ENCODE data around the gene GRIK3.

GRIK3 gene

GRCh38 chr1:36984026-36984425, 50.3 kb downstream of the GRIK3 start:
- Histone ChIP-seq H3K9me3 (ENCODE audit: insufficient read depth, low read depth, low read length) (peaks cover 4% of the 10 kb centered on the region), H3K36me3 (ENCODE audit: control insufficient read depth in 1 of 2, insufficient read depth in 2 of 2, low read length in 2 of 2) (no peaks in the 10 kb centered on the region), H3K4me1 (ENCODE audit: control insufficient read depth in 1 of 2, insufficient read depth in 2 of 2, low read length in 2 of 2) (peaks cover 0 to 8% of the 10 kb centered on the region in 2 experiments), H3K27ac (ENCODE audit: low read depth, low read length) (no peak overlapping the region), H3K9ac (ENCODE audit: low read length) (peak overlapping the region; percentile 24), H2AK5ac (ENCODE audit: low read length) (no peak overlapping the region), H2BK5ac (ENCODE audit: low read depth, low read length, poor library complexity) (no peak overlapping the region), H2BK120ac (ENCODE audit: insufficient read depth, low read length, poor library complexity) (no peak overlapping the region), H4K8ac (ENCODE audit: low read depth, low read length) (no peak overlapping the region), H3K27me3 (ENCODE audit: insufficient read depth, low read length) (no peaks in the 10 kb centered on the region), H3K23ac (ENCODE audit: low read length) (no peak overlapping the region), H3K18ac (ENCODE audit: low read length) (no peak overlapping the region), H3K79me1 (ENCODE audit: low read length) (no peaks in the 10 kb centered on the region), H4K91ac (ENCODE audit: low read depth, low read length) (no peak overlapping the region), H4K12ac (ENCODE audit: low read depth, low read length) (no peak overlapping the region), H3K79me2 (ENCODE audit: control insufficient read depth, insufficient read depth, low read length, poor library complexity) (no peaks in the 10 kb centered on the region), H2AFZ (ENCODE audit: insufficient read depth, low read length, poor library complexity) (no peak overlapping the region), H3K4me2 (ENCODE audit: low read length) (no peak overlapping the region), H3K4ac (ENCODE audit: low read depth, low read length) (no peak overlapping the region), H3K4me3 (ENCODE audit: low read depth, low read length) (peak overlapping the region; percentile 50), H3K14ac (ENCODE audit: low read length) (no peak overlapping the region), H2BK12ac (ENCODE audit: low read length) (no peak overlapping the region)
- no peak for DNase-seq
- WGBS (ENCODE audit: extremely low coverage, insufficient coverage, insufficient read length), result no CpG with 5 or more reads among the region's 6 CpGs

GRCh38 chr1:36982709-36983108, 51.6 kb downstream of the GRIK3 start:
- Histone ChIP-seq H3K36me3 (ENCODE audit: control insufficient read depth in 1 of 2, insufficient read depth in 2 of 2, low read length in 2 of 2) (no peaks in the 10 kb centered on the region), H3K9ac (ENCODE audit: low read length) (no peak overlapping the region), H4K91ac (ENCODE audit: low read depth, low read length) (no peak overlapping the region), H2BK12ac (ENCODE audit: low read length) (no peak overlapping the region), H2BK5ac (ENCODE audit: low read depth, low read length, poor library complexity) (no peak overlapping the region), H3K27me3 (ENCODE audit: insufficient read depth, low read length) (no peaks in the 10 kb centered on the region), H2AK5ac (ENCODE audit: low read length) (no peak overlapping the region), H3K9me3 (ENCODE audit: insufficient read depth, low read depth, low read length) (peaks cover 4% of the 10 kb centered on the region), H2AFZ (ENCODE audit: insufficient read depth, low read length, poor library complexity) (no peak overlapping the region), H3K4ac (ENCODE audit: low read depth, low read length) (no peak overlapping the region), H2BK120ac (ENCODE audit: insufficient read depth, low read length, poor library complexity) (no peak overlapping the region), H3K79me1 (ENCODE audit: low read length) (no peaks in the 10 kb centered on the region), H3K4me3 (ENCODE audit: low read depth, low read length) (no peak overlapping the region), H3K79me2 (ENCODE audit: control insufficient read depth, insufficient read depth, low read length, poor library complexity) (no peaks in the 10 kb centered on the region), H3K23ac (ENCODE audit: low read length) (no peak overlapping the region), H4K12ac (ENCODE audit: low read depth, low read length) (no peak overlapping the region), H3K18ac (ENCODE audit: low read length) (no peak overlapping the region), H4K8ac (ENCODE audit: low read depth, low read length) (no peak overlapping the region), H3K4me2 (ENCODE audit: low read length) (no peak overlapping the region), H3K27ac (ENCODE audit: low read depth, low read length) (no peak overlapping the region), H3K14ac (ENCODE audit: low read length) (no peak overlapping the region), H3K4me1 (ENCODE audit: control insufficient read depth in 1 of 2, insufficient read depth in 2 of 2, low read length in 2 of 2) (peaks cover 0 to 8% of the 10 kb centered on the region in 2 experiments)
- no CpG with 5 or more reads among the region's 13 CpGs for WGBS (ENCODE audit: extremely low coverage, insufficient coverage, insufficient read length)
- DNase-seq, result no peak

- Histone ChIP-seq H3K79me2 (ENCODE audit: control insufficient read depth, insufficient read depth, low read length, poor library complexity) (no peaks in the 10 kb centered on the region), H2AFZ (ENCODE audit: insufficient read depth, low read length, poor library complexity) (no peak overlapping the region), H4K91ac (ENCODE audit: low read depth, low read length) (no peak overlapping the region), H3K23ac (ENCODE audit: low read length) (no peak overlapping the region), H3K18ac (ENCODE audit: low read length) (no peak overlapping the region), H3K9me3 (ENCODE audit: insufficient read depth, low read depth, low read length) (peaks cover 4% of the 10 kb centered on the region), H3K4me2 (ENCODE audit: low read length) (no peak overlapping the region), H4K8ac (ENCODE audit: low read depth, low read length) (no peak overlapping the region), H3K9ac (ENCODE audit: low read length) (no peak overlapping the region), H2BK12ac (ENCODE audit: low read length) (no peak overlapping the region), H2AK5ac (ENCODE audit: low read length) (no peak overlapping the region), H3K79me1 (ENCODE audit: low read length) (no peaks in the 10 kb centered on the region), H3K36me3 (ENCODE audit: control insufficient read depth in 1 of 2, insufficient read depth in 2 of 2, low read length in 2 of 2) (no peaks in the 10 kb centered on the region), H3K27me3 (ENCODE audit: insufficient read depth, low read length) (no peaks in the 10 kb centered on the region), H3K4ac (ENCODE audit: low read depth, low read length) (no peak overlapping the region), H4K12ac (ENCODE audit: low read depth, low read length) (no peak overlapping the region), H3K4me3 (ENCODE audit: low read depth, low read length) (no peak overlapping the region), H2BK120ac (ENCODE audit: insufficient read depth, low read length, poor library complexity) (no peak overlapping the region), H2BK5ac (ENCODE audit: low read depth, low read length, poor library complexity) (no peak overlapping the region), H3K27ac (ENCODE audit: low read depth, low read length) (no peak overlapping the region), H3K4me1 (ENCODE audit: control insufficient read depth in 1 of 2, insufficient read depth in 2 of 2, low read length in 2 of 2) (peaks cover 0 to 8% of the 10 kb centered on the region in 2 experiments), H3K14ac (ENCODE audit: low read length) (no peak overlapping the region)
- no CpG with 5 or more reads among the region's 18 CpGs for WGBS (ENCODE audit: extremely low coverage, insufficient coverage, insufficient read length)
- no peak for DNase-seq
Measured at GRCh38 chr1:36981771-36982622, 52.3 kb downstream of the GRIK3 start.

- H3K9ac ChIP-seq (ENCODE audit: low read length), result no peak overlapping the region
- no peak overlapping the region for H2AK5ac ChIP-seq (ENCODE audit: low read length)
- no peak overlapping the region for H2BK12ac ChIP-seq (ENCODE audit: low read length)
- no peak overlapping the region for H3K27ac ChIP-seq (ENCODE audit: low read depth, low read length)
- no peak overlapping the region for H3K18ac ChIP-seq (ENCODE audit: low read length)
- no peaks in the 10 kb centered on the region for H3K79me2 ChIP-seq (ENCODE audit: control insufficient read depth, insufficient read depth, low read length, poor library complexity)
- no peaks in the 10 kb centered on the region for H3K36me3 ChIP-seq (ENCODE audit: control insufficient read depth in 1 of 2, insufficient read depth in 2 of 2, low read length in 2 of 2)
- no peak overlapping the region for H4K12ac ChIP-seq (ENCODE audit: low read depth, low read length)
- no peak overlapping the region for H3K4me3 ChIP-seq (ENCODE audit: low read depth, low read length)
- H4K8ac ChIP-seq (ENCODE audit: low read depth, low read length), result no peak overlapping the region
- no peak overlapping the region for H3K14ac ChIP-seq (ENCODE audit: low read length)
- no peaks in the 10 kb centered on the region for H3K79me1 ChIP-seq (ENCODE audit: low read length)
- H2AFZ ChIP-seq (ENCODE audit: insufficient read depth, low read length, poor library complexity), result no peak overlapping the region
- H3K4ac ChIP-seq (ENCODE audit: low read depth, low read length), result no peak overlapping the region
- no peak overlapping the region for H2BK120ac ChIP-seq (ENCODE audit: insufficient read depth, low read length, poor library complexity)
- peaks cover 0 to 8% of the 10 kb centered on the region in 2 experiments for H3K4me1 ChIP-seq (ENCODE audit: control insufficient read depth in 1 of 2, insufficient read depth in 2 of 2, low read length in 2 of 2)
- H3K4me2 ChIP-seq (ENCODE audit: low read length), result no peak overlapping the region
- H2BK5ac ChIP-seq (ENCODE audit: low read depth, low read length, poor library complexity), result no peak overlapping the region
- H3K9me3 ChIP-seq (ENCODE audit: insufficient read depth, low read depth, low read length), result peaks cover 4% of the 10 kb centered on the region
- WGBS (ENCODE audit: extremely low coverage, insufficient coverage, insufficient read length), result no CpG with 5 or more reads among the region's 2 CpGs
- H3K27me3 ChIP-seq (ENCODE audit: insufficient read depth, low read length), result no peaks in the 10 kb centered on the region
- no peak overlapping the region for H3K23ac ChIP-seq (ENCODE audit: low read length)
- H4K91ac ChIP-seq (ENCODE audit: low read depth, low read length), result no peak overlapping the region
- DNase-seq, result no peak
Measured at GRCh38 chr1:36981126-36981525, 53.2 kb downstream of the GRIK3 start.
